GM23338 (cell line): ENCODE data around the gene GCA. TPM values are rescaled to one million over a fixed set of nuclear protein-coding genes. Genes with fewer than 3 reads are reported as not detected.

Source experiments
- ATAC-seq: fragments of 200-7000 bp; cut with Tn5 transposase; 3 replicates; pipeline ENCODE4 v1.9.1; 2020
- DNase-seq: peaks from one replicate; pipeline ENCODE4 v3.0.0-alpha.2; 2015; ENCODE audit warnings: low spot score
- H2AFZ ChIP-seq: fragments of 200-600 bp; sonication (generic); 2 replicates; pipeline ENCODE4 v1.8.0; 2016; ENCODE audit warnings: antibody characterized with exemption, mild to moderate bottlenecking, moderate library complexity
- H3F3A ChIP-seq: fragments of 200-600 bp; sonication (generic); replicated peaks from 2 replicates; pipeline ENCODE4 v1.8.0; 2017; ENCODE audit warnings: antibody characterized with exemption, mixed run types, low read depth
- H3K27ac ChIP-seq: fragments of 200-600 bp; sonication (generic); 2 replicates; pipeline ENCODE4 v1.6.1; 2016; ENCODE audit warnings: low read depth
- H3K27me3 ChIP-seq: fragments of 200-600 bp; sonication (generic); 2 replicates; pipeline ENCODE4 v1.8.0; 2016; ENCODE audit warnings: mild to moderate bottlenecking, mixed run types, moderate library complexity; ENCODE audit not compliant: insufficient read depth
- H3K36me3 ChIP-seq: fragments of 200-600 bp; sonication (generic); 2 replicates; pipeline ENCODE4 v1.8.0; 2016; ENCODE audit warnings: mild to moderate bottlenecking; ENCODE audit not compliant: insufficient read depth
- H3K4me1 ChIP-seq: fragments of 200-600 bp; sonication (generic); 2 replicates; pipeline ENCODE4 v1.8.0; 2016; ENCODE audit warnings: mild to moderate bottlenecking, moderate library complexity; ENCODE audit not compliant: insufficient read depth
- H3K4me2 ChIP-seq: fragments of 200-600 bp; sonication (generic); 2 replicates; pipeline ENCODE4 v1.7.1; 2017; ENCODE audit warnings: mixed run types
- H3K4me3 ChIP-seq: fragments of 200-600 bp; sonication (generic); 2 replicates; pipeline ENCODE4 v1.6.1; 2016; ENCODE audit warnings: mixed run types
- H3K79me2 ChIP-seq: fragments of 200-600 bp; sonication (generic); replicated peaks from 2 replicates; pipeline ENCODE4 v1.8.0; 2017; ENCODE audit warnings: mild to moderate bottlenecking; ENCODE audit not compliant: insufficient read depth
- H3K9me2 ChIP-seq: fragments of 200-600 bp; sonication (generic); 2 replicates; pipeline ENCODE4 v1.8.0; 2017; ENCODE audit not compliant: insufficient read depth
- H4K20me1 ChIP-seq: fragments of 200-600 bp; sonication (generic); replicated peaks from 2 replicates; pipeline ENCODE4 v1.8.0; 2017; ENCODE audit warnings: mild to moderate bottlenecking; ENCODE audit not compliant: insufficient read depth
- H3K27ac Mint-ChIP-seq: 2 replicates; pipeline ENCODE4 v1.8.0; 2020; ENCODE audit warnings: inconsistent platforms, mild to moderate bottlenecking, moderate library complexity, mixed read lengths
- H3K27me3 Mint-ChIP-seq: 3 replicates; pipeline ENCODE4 v1.8.0; 2022; ENCODE audit warnings: low read depth, mild to moderate bottlenecking, moderate library complexity, mixed read lengths, inconsistent platforms; ENCODE audit not compliant: insufficient read depth, poor library complexity
- H3K36me3 Mint-ChIP-seq: 3 replicates; pipeline ENCODE4 v1.8.0; 2021; ENCODE audit warnings: low read depth, mild to moderate bottlenecking, inconsistent platforms, moderate library complexity, mixed read lengths
- H3K4me1 Mint-ChIP-seq: 3 replicates; pipeline ENCODE4 v1.8.0; 2020; ENCODE audit warnings: mild to moderate bottlenecking, inconsistent platforms, mixed read lengths
- H3K4me3 Mint-ChIP-seq: 3 replicates; pipeline ENCODE4 v1.8.0; 2021; ENCODE audit warnings: moderate library complexity, mild to moderate bottlenecking, inconsistent platforms, mixed read lengths
- H3K9me3 Mint-ChIP-seq: 3 replicates; pipeline ENCODE4 v1.8.0; 2020; ENCODE audit warnings: moderate library complexity, mild to moderate bottlenecking, inconsistent platforms, mixed read lengths
- CREB1 ChIP-seq: fragments of 250-450 bp; sonication (Bioruptor Pico); IDR thresholded peaks from 2 replicates; pipeline ENCODE4 v1.5.0; 2020; ENCODE audit warnings: low read depth, mild to moderate bottlenecking, moderate library complexity
- EZH2 ChIP-seq: fragments of 200-600 bp; sonication (generic); IDR thresholded peaks from one replicate; pipeline ENCODE4 v1.8.0; 2017; ENCODE audit warnings: antibody characterized with exemption, mild to moderate bottlenecking, low read depth; ENCODE audit not compliant: unreplicated experiment
- EZH2phosphoT487 ChIP-seq: fragments of 200-600 bp; sonication (generic); IDR thresholded peaks from one replicate; pipeline ENCODE4 v1.8.1; 2018; ENCODE audit warnings: antibody characterized with exemption; ENCODE audit not compliant: unreplicated experiment
- JUNB ChIP-seq: IDR thresholded peaks from one replicate; pipeline ENCODE4 v1.6.1; 2016; ENCODE audit warnings: antibody characterized with exemption; ENCODE audit not compliant: unreplicated experiment
- NANOG ChIP-seq: IDR thresholded peaks from 2 replicates; pipeline ENCODE4 v1.6.1; 2016; ENCODE audit warnings: antibody characterized with exemption, borderline replicate concordance
- POLR2AphosphoS5 ChIP-seq: IDR thresholded peaks from 2 replicates; pipeline ENCODE4 v1.6.1; 2016; ENCODE audit warnings: antibody characterized with exemption, low read depth
- STAT1 ChIP-seq: IDR thresholded peaks from one replicate; pipeline ENCODE4 v1.6.1; 2016; ENCODE audit warnings: antibody characterized with exemption; ENCODE audit not compliant: unreplicated experiment
- ZNF114 ChIP-seq: fragments of 250-450 bp; sonication (Bioruptor Pico); IDR thresholded peaks from 2 replicates; pipeline ENCODE4 v1.5.0; 2020; ENCODE audit warnings: mild to moderate bottlenecking, moderate library complexity
- ZNF331 ChIP-seq: fragments of 250-450 bp; sonication (Bioruptor Pico); IDR thresholded peaks from 2 replicates; pipeline ENCODE4 v1.5.0; 2020; ENCODE audit warnings: low read depth, mild to moderate bottlenecking, moderate library complexity
- polyA plus RNA-seq: library from polyadenylated mRNA; unstranded; fragments of >200 nt; fragmentation: Nextera tagmentation; extraction: Ambion mirVana; gene quantifications from 2 replicates; pipeline ENCODE4 v1.2.1, GENCODE V29; 2016
- total RNA-seq: library from RNA; depleted of rRNA; stranded (reverse); fragments of >200 nt; shearing (Covaris generic); gene quantifications from 2 replicates; pipeline ENCODE4 v1.2.3, GENCODE V29; 2014
- TF ChIP-seq, protein P1 (sequence below), 2 experiments: fragments of 200-600 bp in 1 of 2; sonication (generic) in 1 of 2; conservative IDR thresholded peaks; 2 replicates each; pipeline versions ENCODE4 v1.5.1 to v1.6.1; 2016 to 2017; ENCODE audit warnings: antibody characterized with exemption in 2 of 2, low read depth in 2 of 2, mild to moderate bottlenecking in 2 of 2, moderate library complexity in 1 of 2
- TF ChIP-seq, protein P2 (sequence below): IDR thresholded peaks from one replicate; pipeline ENCODE4 v1.6.1; 2018; ENCODE audit warnings: antibody characterized with exemption; ENCODE audit not compliant: unreplicated experiment
- TF ChIP-seq, protein P3 (sequence below): IDR thresholded peaks from 2 replicates; pipeline ENCODE4 v1.6.1; 2016; ENCODE audit warnings: antibody characterized with exemption

GCA gene
- total and polyA plus RNA-seq, 2 experiments from 2014 or later, result 39.3 to 62.7 TPM

DNA sequence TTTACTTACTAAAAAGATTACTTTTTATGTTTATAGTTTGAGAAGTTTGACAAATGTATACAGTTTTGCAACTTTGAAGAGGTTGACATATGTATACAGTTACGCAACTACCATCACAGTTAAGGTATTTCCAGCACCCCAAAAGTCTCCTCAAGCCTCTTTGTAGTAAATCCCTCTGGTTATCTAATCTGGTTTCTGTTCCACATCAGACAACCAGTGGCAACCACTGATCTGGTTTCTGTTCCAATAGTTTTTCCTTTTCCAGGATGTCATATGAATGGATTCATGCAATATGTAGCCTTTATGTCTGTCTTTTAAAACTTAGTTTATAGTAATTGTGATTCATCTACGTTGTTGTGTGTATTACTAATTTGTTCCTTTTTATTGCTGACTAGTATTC, 48.9 kb upstream of the GCA start:
- no peak overlapping the region for H3K27ac ChIP-seq
- no peaks in the 10 kb centered on the region for H3K9me2 ChIP-seq
- Mint-ChIP-seq H3K27ac (no peak overlapping the region), H3K36me3 (no peaks in the 10 kb centered on the region), H3K9me3 (no peaks in the 10 kb centered on the region), H3K27me3 (no peaks in the 10 kb centered on the region), H3K4me3 (no peak overlapping the region), H3K4me1 (peaks cover 5% of the 10 kb centered on the region; the same call in 2 of the 3 replicates)
- no peaks in the 10 kb centered on the region for H3K79me2 ChIP-seq
- no peak for TF ChIP-seq ZNF331 (CRISPR knock-in tag)
- no peaks in the 10 kb centered on the region for H4K20me1 ChIP-seq
- no peaks in the 10 kb centered on the region for H3K4me1 ChIP-seq
- H2AFZ ChIP-seq, result no peak overlapping the region
- H3F3A ChIP-seq, result no peaks in the 10 kb centered on the region
- ATAC-seq (no peak), DNase-seq (no peak)
- H3K4me2 ChIP-seq, result no peak overlapping the region
- no peaks in the 10 kb centered on the region for H3K36me3 ChIP-seq
- H3K27me3 ChIP-seq, result no peaks in the 10 kb centered on the region
- H3K4me3 ChIP-seq, result no peak overlapping the region

DNA sequence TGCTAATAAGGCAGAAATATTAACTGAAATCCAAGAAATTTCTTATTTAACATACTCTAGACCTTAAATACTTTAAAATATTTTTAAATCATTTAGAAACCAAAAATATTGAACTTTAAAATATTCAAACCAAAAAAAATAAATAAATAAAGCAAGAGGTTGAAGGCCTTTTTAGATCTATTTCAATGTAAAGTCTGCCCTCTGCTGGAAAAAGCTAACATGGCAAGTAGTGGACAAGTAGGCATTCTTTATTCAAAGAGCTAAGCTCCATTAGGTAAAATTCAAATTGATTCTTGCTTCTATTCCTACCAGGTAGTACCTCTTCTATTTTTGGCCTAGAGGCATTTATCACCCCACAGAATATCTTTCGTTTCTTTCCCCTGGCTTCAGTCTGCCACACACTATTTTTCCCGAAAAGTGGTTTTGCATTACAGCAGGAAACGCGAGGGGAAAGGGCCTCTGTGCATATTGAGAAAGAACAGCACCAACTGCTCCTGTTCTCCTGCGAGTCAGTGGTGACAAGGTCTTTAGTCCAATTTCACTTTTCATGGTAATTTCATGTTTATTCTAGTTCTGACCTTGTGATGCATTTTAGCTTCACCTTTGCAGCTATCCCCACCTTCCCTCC, 45.9 kb upstream of the GCA start:
- H4K20me1 ChIP-seq, result no peaks in the 10 kb centered on the region
- no peaks in the 10 kb centered on the region for H3K36me3 ChIP-seq
- no peak overlapping the region for H3K4me3 ChIP-seq
- H3K4me1 Mint-ChIP-seq, result peaks cover 5% of the 10 kb centered on the region; the same call in 2 of the 3 replicates
- TF ChIP-seq, protein P1, sequence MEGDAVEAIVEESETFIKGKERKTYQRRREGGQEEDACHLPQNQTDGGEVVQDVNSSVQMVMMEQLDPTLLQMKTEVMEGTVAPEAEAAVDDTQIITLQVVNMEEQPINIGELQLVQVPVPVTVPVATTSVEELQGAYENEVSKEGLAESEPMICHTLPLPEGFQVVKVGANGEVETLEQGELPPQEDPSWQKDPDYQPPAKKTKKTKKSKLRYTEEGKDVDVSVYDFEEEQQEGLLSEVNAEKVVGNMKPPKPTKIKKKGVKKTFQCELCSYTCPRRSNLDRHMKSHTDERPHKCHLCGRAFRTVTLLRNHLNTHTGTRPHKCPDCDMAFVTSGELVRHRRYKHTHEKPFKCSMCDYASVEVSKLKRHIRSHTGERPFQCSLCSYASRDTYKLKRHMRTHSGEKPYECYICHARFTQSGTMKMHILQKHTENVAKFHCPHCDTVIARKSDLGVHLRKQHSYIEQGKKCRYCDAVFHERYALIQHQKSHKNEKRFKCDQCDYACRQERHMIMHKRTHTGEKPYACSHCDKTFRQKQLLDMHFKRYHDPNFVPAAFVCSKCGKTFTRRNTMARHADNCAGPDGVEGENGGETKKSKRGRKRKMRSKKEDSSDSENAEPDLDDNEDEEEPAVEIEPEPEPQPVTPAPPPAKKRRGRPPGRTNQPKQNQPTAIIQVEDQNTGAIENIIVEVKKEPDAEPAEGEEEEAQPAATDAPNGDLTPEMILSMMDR (conservative IDR thresholded peaks at IDR 0.05; ENCODE audit: low read depth in 2 of 2), result peak; percentile 75 to 85
- no peak for TF ChIP-seq EZH2phosphoT487
- H3K27ac Mint-ChIP-seq, result no peak overlapping the region
- no peak overlapping the region for H3K27ac ChIP-seq
- H3K27me3 ChIP-seq, result no peaks in the 10 kb centered on the region
- H3K36me3 Mint-ChIP-seq, result no peaks in the 10 kb centered on the region
- DNase-seq (peak; percentile 88), ATAC-seq (peak; percentile 52)
- H3K4me2 ChIP-seq, result no peak overlapping the region
- H3K9me2 ChIP-seq, result no peaks in the 10 kb centered on the region
- no peaks in the 10 kb centered on the region for H3K4me1 ChIP-seq
- H2AFZ ChIP-seq, result no peak overlapping the region
- H3K9me3 Mint-ChIP-seq, result no peaks in the 10 kb centered on the region
- H3K27me3 Mint-ChIP-seq, result no peaks in the 10 kb centered on the region
- H3K4me3 Mint-ChIP-seq, result no peak overlapping the region
- H3K79me2 ChIP-seq, result no peaks in the 10 kb centered on the region
- no peaks in the 10 kb centered on the region for H3F3A ChIP-seq

DNA sequence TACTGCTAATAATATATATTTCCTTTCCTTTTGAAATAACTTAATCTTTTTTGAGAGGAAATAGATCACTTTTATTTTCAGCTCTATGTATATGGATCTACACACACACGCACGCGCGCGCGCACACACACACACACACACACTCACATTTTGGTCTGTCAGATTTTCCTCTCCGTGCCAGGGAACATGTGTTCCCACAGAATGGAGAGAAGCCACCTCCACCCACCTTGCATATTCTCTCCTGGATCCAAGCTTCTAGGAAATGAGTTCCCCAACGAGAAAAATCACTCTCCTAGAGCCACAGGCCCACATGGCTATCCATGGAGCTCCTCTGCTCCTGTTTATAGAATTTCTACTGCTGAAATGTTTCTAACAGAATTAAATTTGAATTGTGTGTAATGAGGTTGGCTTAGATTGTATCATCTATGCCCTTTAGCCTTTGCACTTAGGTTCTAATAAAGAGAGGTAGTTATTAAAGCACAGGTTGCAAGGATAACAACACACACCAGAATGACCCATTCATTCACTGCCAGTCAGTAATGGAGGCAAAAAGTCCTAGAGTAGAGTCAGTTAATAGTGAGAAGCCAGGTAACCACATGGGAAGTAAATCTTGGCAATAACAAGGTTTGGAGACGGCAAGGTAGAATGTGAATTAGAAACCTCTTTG, 45.1 kb upstream of the GCA start:
- DNase-seq (no peak), ATAC-seq (no peak)
- Mint-ChIP-seq H3K4me3 (no peak overlapping the region), H3K9me3 (no peaks in the 10 kb centered on the region; the same call in 2 of the 3 replicates), H3K27me3 (peaks cover 1% of the 10 kb centered on the region), H3K36me3 (no peaks in the 10 kb centered on the region), H3K27ac (no peak overlapping the region), H3K4me1 (peaks cover 5% of the 10 kb centered on the region; the same call in 2 of the 3 replicates)
- H3F3A ChIP-seq, result no peaks in the 10 kb centered on the region
- no peaks in the 10 kb centered on the region for H4K20me1 ChIP-seq
- H2AFZ ChIP-seq, result no peak overlapping the region
- H3K36me3 ChIP-seq, result no peaks in the 10 kb centered on the region
- no peaks in the 10 kb centered on the region for H3K9me2 ChIP-seq
- no peaks in the 10 kb centered on the region for H3K4me1 ChIP-seq
- H3K27ac ChIP-seq, result no peak overlapping the region
- no peaks in the 10 kb centered on the region for H3K79me2 ChIP-seq
- no peak overlapping the region for H3K4me2 ChIP-seq
- no peak overlapping the region for H3K4me3 ChIP-seq
- H3K27me3 ChIP-seq, result no peaks in the 10 kb centered on the region
- no peak for TF ChIP-seq JUNB
- TF ChIP-seq CREB1 (CRISPR knock-in tag), result no peak
- TF ChIP-seq NANOG, result no peak
- TF ChIP-seq EZH2phosphoT487, result no peak
- TF ChIP-seq, protein P2, sequence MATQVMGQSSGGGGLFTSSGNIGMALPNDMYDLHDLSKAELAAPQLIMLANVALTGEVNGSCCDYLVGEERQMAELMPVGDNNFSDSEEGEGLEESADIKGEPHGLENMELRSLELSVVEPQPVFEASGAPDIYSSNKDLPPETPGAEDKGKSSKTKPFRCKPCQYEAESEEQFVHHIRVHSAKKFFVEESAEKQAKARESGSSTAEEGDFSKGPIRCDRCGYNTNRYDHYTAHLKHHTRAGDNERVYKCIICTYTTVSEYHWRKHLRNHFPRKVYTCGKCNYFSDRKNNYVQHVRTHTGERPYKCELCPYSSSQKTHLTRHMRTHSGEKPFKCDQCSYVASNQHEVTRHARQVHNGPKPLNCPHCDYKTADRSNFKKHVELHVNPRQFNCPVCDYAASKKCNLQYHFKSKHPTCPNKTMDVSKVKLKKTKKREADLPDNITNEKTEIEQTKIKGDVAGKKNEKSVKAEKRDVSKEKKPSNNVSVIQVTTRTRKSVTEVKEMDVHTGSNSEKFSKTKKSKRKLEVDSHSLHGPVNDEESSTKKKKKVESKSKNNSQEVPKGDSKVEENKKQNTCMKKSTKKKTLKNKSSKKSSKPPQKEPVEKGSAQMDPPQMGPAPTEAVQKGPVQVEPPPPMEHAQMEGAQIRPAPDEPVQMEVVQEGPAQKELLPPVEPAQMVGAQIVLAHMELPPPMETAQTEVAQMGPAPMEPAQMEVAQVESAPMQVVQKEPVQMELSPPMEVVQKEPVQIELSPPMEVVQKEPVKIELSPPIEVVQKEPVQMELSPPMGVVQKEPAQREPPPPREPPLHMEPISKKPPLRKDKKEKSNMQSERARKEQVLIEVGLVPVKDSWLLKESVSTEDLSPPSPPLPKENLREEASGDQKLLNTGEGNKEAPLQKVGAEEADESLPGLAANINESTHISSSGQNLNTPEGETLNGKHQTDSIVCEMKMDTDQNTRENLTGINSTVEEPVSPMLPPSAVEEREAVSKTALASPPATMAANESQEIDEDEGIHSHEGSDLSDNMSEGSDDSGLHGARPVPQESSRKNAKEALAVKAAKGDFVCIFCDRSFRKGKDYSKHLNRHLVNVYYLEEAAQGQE, result no peak
- no peak for TF ChIP-seq EZH2
- TF ChIP-seq STAT1, result no peak
- TF ChIP-seq, protein P3, sequence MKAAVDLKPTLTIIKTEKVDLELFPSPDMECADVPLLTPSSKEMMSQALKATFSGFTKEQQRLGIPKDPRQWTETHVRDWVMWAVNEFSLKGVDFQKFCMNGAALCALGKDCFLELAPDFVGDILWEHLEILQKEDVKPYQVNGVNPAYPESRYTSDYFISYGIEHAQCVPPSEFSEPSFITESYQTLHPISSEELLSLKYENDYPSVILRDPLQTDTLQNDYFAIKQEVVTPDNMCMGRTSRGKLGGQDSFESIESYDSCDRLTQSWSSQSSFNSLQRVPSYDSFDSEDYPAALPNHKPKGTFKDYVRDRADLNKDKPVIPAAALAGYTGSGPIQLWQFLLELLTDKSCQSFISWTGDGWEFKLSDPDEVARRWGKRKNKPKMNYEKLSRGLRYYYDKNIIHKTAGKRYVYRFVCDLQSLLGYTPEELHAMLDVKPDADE, result no peak
- TF ChIP-seq ZNF114 (CRISPR knock-in tag), result no peak
- no peak for TF ChIP-seq POLR2AphosphoS5
